ENCODE results near the gene TSC22D1. TPM values are rescaled to one million over a fixed set of nuclear protein-coding genes. Genes with fewer than 3 reads are reported as not detected.

Gene TSC22D1
- total RNA-seq, 1 donor from 2014 or later = 181 TPM

DNA sequence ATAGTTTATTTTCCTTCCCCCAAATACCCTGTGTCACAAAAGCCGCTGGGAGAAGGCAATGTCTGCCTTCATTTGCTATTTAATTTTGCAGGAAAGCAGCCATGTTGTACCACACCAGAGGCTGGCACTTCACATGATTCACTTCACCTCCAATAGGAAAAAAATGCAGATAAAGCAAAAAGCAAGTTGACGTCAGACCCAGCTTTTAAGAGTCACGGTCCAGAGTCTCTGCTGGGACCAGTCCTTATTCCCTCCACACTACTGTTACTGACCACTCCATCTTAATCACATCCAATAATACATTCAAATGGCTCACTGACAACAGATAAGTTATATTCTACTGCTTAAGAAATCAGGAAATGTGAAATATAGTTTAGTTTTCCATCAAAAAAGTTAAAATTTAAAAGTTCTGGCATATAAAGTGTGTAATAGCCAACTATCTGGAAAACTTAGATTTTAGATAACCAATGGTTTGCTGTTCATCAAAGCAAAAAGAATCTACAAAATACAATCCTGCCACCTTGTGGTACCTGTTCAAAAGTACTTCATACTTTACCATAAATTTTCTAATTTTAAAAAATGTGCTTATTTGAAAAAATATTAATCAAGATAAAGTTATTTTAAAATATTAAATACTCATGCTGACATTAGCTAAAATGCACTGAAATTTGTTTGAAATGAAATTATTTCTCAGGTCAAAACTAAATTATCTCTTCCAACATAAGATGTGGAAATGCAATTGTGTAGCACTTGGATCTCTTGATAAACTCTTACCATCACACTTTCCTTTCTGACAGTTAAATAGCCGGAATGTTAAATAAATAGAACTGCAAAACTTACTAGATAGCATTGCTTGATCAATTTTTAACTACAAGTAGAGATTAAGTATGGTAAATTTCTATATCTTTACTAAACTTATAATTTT, 105.2 kb downstream of the TSC22D1 start:
- no peak overlapping the region for H3K27ac ChIP-seq
- no peaks in the 10 kb centered on the region for H3K9me3 ChIP-seq (ENCODE audit: low read depth)
- no peaks in the 10 kb centered on the region for H3K27me3 Mint-ChIP-seq (ENCODE audit: insufficient read depth, low read depth)
- peaks cover 12% of the 10 kb centered on the region for H4K20me1 ChIP-seq (ENCODE audit: low read depth)
- no peak overlapping the region for H3K27ac Mint-ChIP-seq
- no peaks in the 10 kb centered on the region for H3K36me3 Mint-ChIP-seq
- H3K9ac ChIP-seq = no peak overlapping the region
- H3K4me2 ChIP-seq = no peak overlapping the region
- H3K4me1 ChIP-seq = peaks cover 22% of the 10 kb centered on the region
- H3K79me2 ChIP-seq (ENCODE audit: low read depth) = peaks cover 84% of the 10 kb centered on the region
- H3K4me1 Mint-ChIP-seq = peaks cover 6% of the 10 kb centered on the region
- peaks cover 4% of the 10 kb centered on the region for H3F3A ChIP-seq (ENCODE audit: low read depth)
- no peak overlapping the region for H3K4me3 ChIP-seq
- no peaks in the 10 kb centered on the region for H3K27me3 ChIP-seq
- H2AFZ ChIP-seq (replicated peaks) = no peak overlapping the region
- no peak overlapping the region for H3K4me3 Mint-ChIP-seq
- TF ChIP-seq, protein P1, sequence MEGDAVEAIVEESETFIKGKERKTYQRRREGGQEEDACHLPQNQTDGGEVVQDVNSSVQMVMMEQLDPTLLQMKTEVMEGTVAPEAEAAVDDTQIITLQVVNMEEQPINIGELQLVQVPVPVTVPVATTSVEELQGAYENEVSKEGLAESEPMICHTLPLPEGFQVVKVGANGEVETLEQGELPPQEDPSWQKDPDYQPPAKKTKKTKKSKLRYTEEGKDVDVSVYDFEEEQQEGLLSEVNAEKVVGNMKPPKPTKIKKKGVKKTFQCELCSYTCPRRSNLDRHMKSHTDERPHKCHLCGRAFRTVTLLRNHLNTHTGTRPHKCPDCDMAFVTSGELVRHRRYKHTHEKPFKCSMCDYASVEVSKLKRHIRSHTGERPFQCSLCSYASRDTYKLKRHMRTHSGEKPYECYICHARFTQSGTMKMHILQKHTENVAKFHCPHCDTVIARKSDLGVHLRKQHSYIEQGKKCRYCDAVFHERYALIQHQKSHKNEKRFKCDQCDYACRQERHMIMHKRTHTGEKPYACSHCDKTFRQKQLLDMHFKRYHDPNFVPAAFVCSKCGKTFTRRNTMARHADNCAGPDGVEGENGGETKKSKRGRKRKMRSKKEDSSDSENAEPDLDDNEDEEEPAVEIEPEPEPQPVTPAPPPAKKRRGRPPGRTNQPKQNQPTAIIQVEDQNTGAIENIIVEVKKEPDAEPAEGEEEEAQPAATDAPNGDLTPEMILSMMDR (IDR thresholded peaks at IDR 0.05) = peak; percentile 63
- TF ChIP-seq EZH2 (IDR thresholded peaks at IDR 0.05) (no peak), EZH2phosphoT487 (IDR thresholded peaks at IDR 0.05) (no peak)
- H3K36me3 ChIP-seq = no peaks in the 10 kb centered on the region
- H3K9me3 Mint-ChIP-seq = no peaks in the 10 kb centered on the region
- peak; percentile 35 for DNase-seq (ENCODE audit: low spot score)

DNA sequence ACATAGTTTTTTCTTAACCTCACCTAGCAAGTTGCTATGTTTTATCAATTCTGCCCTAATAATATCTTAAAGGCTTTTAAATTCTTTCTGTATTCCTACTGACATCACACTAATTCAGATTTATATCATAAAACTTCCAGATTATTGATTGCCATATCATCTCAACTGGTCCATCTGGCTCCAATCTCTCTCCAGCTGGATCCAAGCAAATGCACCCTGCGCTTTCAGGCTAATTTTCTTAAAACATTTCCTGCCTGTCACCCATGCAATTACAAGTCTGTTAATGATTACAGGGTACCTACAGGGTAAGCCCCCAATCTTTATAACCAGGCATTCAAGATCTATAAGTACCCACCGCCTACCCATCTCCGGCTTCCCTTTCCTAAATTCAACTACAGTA, 107.3 kb downstream of the TSC22D1 start:
- no peak overlapping the region for H2AFZ ChIP-seq (replicated peaks)
- H3K4me3 ChIP-seq = no peak overlapping the region
- H3K9me3 Mint-ChIP-seq = no peaks in the 10 kb centered on the region
- no peaks in the 10 kb centered on the region for H3K27me3 ChIP-seq
- peaks cover 7% of the 10 kb centered on the region for H3K4me1 Mint-ChIP-seq
- H3K36me3 ChIP-seq = no peaks in the 10 kb centered on the region
- no peak overlapping the region for H3K4me3 Mint-ChIP-seq
- no peaks in the 10 kb centered on the region for H3K9me3 ChIP-seq (ENCODE audit: low read depth)
- peaks cover 78% of the 10 kb centered on the region for H3K79me2 ChIP-seq (ENCODE audit: low read depth)
- H3K4me1 ChIP-seq = peaks cover 8% of the 10 kb centered on the region
- H4K20me1 ChIP-seq (ENCODE audit: low read depth) = peaks cover 33% of the 10 kb centered on the region
- peaks cover 2% of the 10 kb centered on the region for H3F3A ChIP-seq (ENCODE audit: low read depth)
- H3K27ac Mint-ChIP-seq = no peak overlapping the region
- H3K9ac ChIP-seq = no peak overlapping the region
- H3K27ac ChIP-seq = no peak overlapping the region
- DNase-seq (ENCODE audit: low spot score) = no peak
- H3K36me3 Mint-ChIP-seq = no peaks in the 10 kb centered on the region
- H3K4me2 ChIP-seq = no peak overlapping the region
- no peaks in the 10 kb centered on the region for H3K27me3 Mint-ChIP-seq (ENCODE audit: insufficient read depth, low read depth)
- TF ChIP-seq, protein P1 (IDR thresholded peaks at IDR 0.05) = no peak
- TF ChIP-seq EZH2 (IDR thresholded peaks at IDR 0.05) (no peak), EZH2phosphoT487 (IDR thresholded peaks at IDR 0.05) (no peak)

DNA sequence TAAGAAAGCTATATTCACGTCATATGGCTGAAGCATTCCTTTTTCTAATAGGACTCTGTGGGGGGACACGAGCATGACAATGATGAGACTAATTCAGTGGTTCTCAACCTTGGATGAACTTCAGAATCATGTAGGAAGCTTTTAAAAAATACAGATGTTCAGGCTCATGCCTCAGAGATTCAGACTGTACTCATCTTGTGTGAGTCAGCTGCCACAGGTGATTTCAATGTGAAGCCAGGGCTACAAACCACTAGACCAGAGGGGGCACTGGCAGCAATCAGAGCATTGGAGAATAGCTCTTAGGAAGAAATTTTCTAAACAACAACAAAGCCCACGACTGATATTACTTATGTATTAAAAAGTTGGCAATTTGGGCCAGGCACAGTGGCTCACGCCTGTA, 110.8 kb downstream of the TSC22D1 start:
- Histone ChIP-seq H4K20me1 (ENCODE audit: low read depth) (peaks cover 32% of the 10 kb centered on the region), H3K4me3 (no peak overlapping the region), H3K27me3 (no peaks in the 10 kb centered on the region), H3K4me2 (no peak overlapping the region), H3K36me3 (no peaks in the 10 kb centered on the region), H3K9ac (no peak overlapping the region), H3K4me1 (peaks cover 10% of the 10 kb centered on the region), H3K27ac (no peak overlapping the region), H3F3A (ENCODE audit: low read depth) (no peaks in the 10 kb centered on the region), H3K9me3 (ENCODE audit: low read depth) (no peaks in the 10 kb centered on the region), H2AFZ (replicated peaks) (no peak overlapping the region), H3K79me2 (ENCODE audit: low read depth) (peaks cover 85% of the 10 kb centered on the region)
- H3K27ac Mint-ChIP-seq = no peak overlapping the region
- no peak for DNase-seq (ENCODE audit: low spot score)
- H3K4me1 Mint-ChIP-seq = peaks cover 7% of the 10 kb centered on the region
- no peaks in the 10 kb centered on the region for H3K9me3 Mint-ChIP-seq
- no peaks in the 10 kb centered on the region for H3K36me3 Mint-ChIP-seq
- no peak overlapping the region for H3K4me3 Mint-ChIP-seq
- no peaks in the 10 kb centered on the region for H3K27me3 Mint-ChIP-seq (ENCODE audit: insufficient read depth, low read depth)
- TF ChIP-seq EZH2phosphoT487 (IDR thresholded peaks at IDR 0.05) (no peak), EZH2 (IDR thresholded peaks at IDR 0.05) (no peak)
- TF ChIP-seq, protein P1 (IDR thresholded peaks at IDR 0.05) = no peak

Measured in neural progenitor cell (in vitro differentiated cells).